Liver (tissue), 9 donors: Measurements from ENCODE around the gene HIP1. TPM values are rescaled to one million over a fixed set of nuclear protein-coding genes. Genes with fewer than 3 reads are reported as not detected.
A peak's percentile ranks its signal among the peaks of the same experiment; 100 is the strongest.
"Not testable (repeated sequence)": the region's sequence is repeated elsewhere in the genome, so short reads cannot be mapped to it uniquely, and the experiment has no call there.

Source experiments
- DNase-seq: peaks from one replicate; pipeline ENCODE4 v3.0.0-alpha.2; 2017; ENCODE audit warnings: low spot score
- H3K27ac ChIP-seq, 2 donors: one replicate each; pipeline ENCODE4 v1.7.0; 2013; ENCODE audit warnings: inconsistent platforms in 2 of 2, low read length in 2 of 2, control low read depth in 1 of 2, low read depth in 1 of 2, mild to moderate bottlenecking in 1 of 2
- H3K27me3 ChIP-seq, 4 donors: one replicate each; pipeline versions ENCODE4 v1.6.1 to v1.7.0; 2013; ENCODE audit warnings: low read length in 3 of 4, inconsistent platforms in 1 of 4, mild to moderate bottlenecking in 1 of 4, moderate library complexity in 1 of 4; ENCODE audit not compliant: control insufficient read depth in 4 of 4, insufficient read depth in 4 of 4
- H3K36me3 ChIP-seq, 4 donors: one replicate each; pipeline versions ENCODE4 v1.6.1 to v1.7.0; 2013; ENCODE audit warnings: low read length in 3 of 4, mild to moderate bottlenecking in 3 of 4, low read depth in 1 of 4, moderate library complexity in 1 of 4; ENCODE audit not compliant: control insufficient read depth in 4 of 4, insufficient read depth in 3 of 4
- H3K4me1 ChIP-seq, 4 donors: one replicate each; pipeline versions ENCODE4 v1.6.1 to v1.7.0; 2013; ENCODE audit warnings: low read length in 3 of 4, mild to moderate bottlenecking in 3 of 4, moderate library complexity in 1 of 4; ENCODE audit not compliant: control insufficient read depth in 4 of 4, insufficient read depth in 4 of 4
- H3K4me3 ChIP-seq, 3 donors: one replicate each; pipeline versions ENCODE4 v1.6.1 to v1.7.0; 2013; ENCODE audit warnings: low read length in 3 of 3, control low read depth in 1 of 3, low read depth in 1 of 3, mild to moderate bottlenecking in 1 of 3
- H3K9ac ChIP-seq, 2 donors: one replicate each; pipeline ENCODE4 v1.7.0; 2013; ENCODE audit warnings: low read length in 2 of 2, mild to moderate bottlenecking in 2 of 2, moderate library complexity in 2 of 2, control low read depth in 1 of 2, low read depth in 1 of 2
- H3K9me3 ChIP-seq, 4 donors: one replicate each; pipeline versions ENCODE4 v1.6.1 to v1.7.0; 2013; ENCODE audit warnings: low read length in 3 of 4; ENCODE audit not compliant: control insufficient read depth in 4 of 4
- GABPA ChIP-seq, 2 donors: IDR thresholded peaks in 1 of 2; conservative IDR thresholded peaks in 1 of 2; 2 replicates each; pipeline ENCODE4 v1.6.1; 2016; ENCODE audit warnings: antibody characterized with exemption in 2 of 2, mild to moderate bottlenecking in 1 of 2, moderate library complexity in 1 of 2
- HNF4A ChIP-seq, 2 donors: conservative IDR thresholded peaks; 2 replicates each; pipeline ENCODE4 v1.6.1; 2016; ENCODE audit warnings: antibody characterized with exemption in 2 of 2, mild to moderate bottlenecking in 2 of 2
- HNF4G ChIP-seq: IDR thresholded peaks from 2 replicates; pipeline ENCODE4 v1.6.1; 2016; ENCODE audit warnings: antibody characterized with exemption
- RAD21 ChIP-seq, 2 donors: IDR thresholded peaks; 2 replicates each; pipeline ENCODE4 v1.6.1; 2016; ENCODE audit warnings: antibody characterized with exemption in 2 of 2, mild to moderate bottlenecking in 2 of 2
- RXRA ChIP-seq, 2 donors: IDR thresholded peaks; 2 replicates each; pipeline ENCODE4 v1.6.1; 2017 to 2018; ENCODE audit warnings: antibody characterized with exemption in 2 of 2, mild to moderate bottlenecking in 1 of 2
- SP1 ChIP-seq: IDR thresholded peaks from 2 replicates; pipeline ENCODE4 v1.6.1; 2018; ENCODE audit warnings: antibody characterized with exemption, mild to moderate bottlenecking
- TAF1 ChIP-seq: conservative IDR thresholded peaks from 2 replicates; pipeline ENCODE4 v1.6.1; 2016; ENCODE audit warnings: antibody characterized with exemption, mild to moderate bottlenecking
- YY1 ChIP-seq: IDR thresholded peaks from 2 replicates; pipeline ENCODE4 v1.6.1; 2016; ENCODE audit warnings: antibody characterized with exemption, mild to moderate bottlenecking
- WGBS: extraction: QIAGEN DNeasy Blood & Tissue Kit; methylation state at CpG from one replicate; pipeline ENCODE4 v1.1.7; 2013; 5-methylcytosine and 5-hydroxymethylcytosine counted together
- polyA plus RNA-seq, 2 donors: library from polyadenylated mRNA; stranded (reverse) in 1 of 2; unstranded in 1 of 2; fragments of 200-250 nt in 1 of 2; fragments of >200 nt in 1 of 2; fragmentation: Nextera tagmentation in 1 of 2; extraction: Ambion mirVana in 1 of 2; gene quantifications; one replicate each; pipeline versions ENCODE4 v1.2.1 to v1.2.3, GENCODE V29; 2013 to 2015
- total RNA-seq, 2 donors: library from RNA; depleted of rRNA; stranded (reverse); fragments of >200 nt; gene quantifications; one replicate each; pipeline ENCODE4 v1.2.3, GENCODE V29; 2014
- TF ChIP-seq, protein P1 (sequence below): IDR thresholded peaks from 2 replicates; pipeline ENCODE4 v1.6.1; 2016; ENCODE audit warnings: antibody characterized with exemption
- TF ChIP-seq, protein P2 (sequence below): IDR thresholded peaks from 2 replicates; pipeline ENCODE4 v1.6.1; 2016; ENCODE audit warnings: antibody characterized with exemption, mild to moderate bottlenecking
- TF ChIP-seq, protein P3 (sequence below): fragments of 150-350 bp; IDR thresholded peaks from 2 replicates; pipeline ENCODE4 v1.5.1; 2017; ENCODE audit warnings: improper control_type of control experiment, low read depth, low read length; ENCODE audit not compliant: missing input control
- TF ChIP-seq, protein P4 (sequence below): IDR thresholded peaks from 2 replicates; pipeline ENCODE4 v1.6.1; 2016; ENCODE audit warnings: antibody characterized with exemption
- donor health status: healthy.
- donor health status: healthy.
- donor health status: healthy.
- donor health status: healthy.
- donor health status: healthy.

HIP1 gene
- total and polyA plus RNA-seq, 4 donors: 3.8 to 13.6 (median 7.8) TPM

DNA sequence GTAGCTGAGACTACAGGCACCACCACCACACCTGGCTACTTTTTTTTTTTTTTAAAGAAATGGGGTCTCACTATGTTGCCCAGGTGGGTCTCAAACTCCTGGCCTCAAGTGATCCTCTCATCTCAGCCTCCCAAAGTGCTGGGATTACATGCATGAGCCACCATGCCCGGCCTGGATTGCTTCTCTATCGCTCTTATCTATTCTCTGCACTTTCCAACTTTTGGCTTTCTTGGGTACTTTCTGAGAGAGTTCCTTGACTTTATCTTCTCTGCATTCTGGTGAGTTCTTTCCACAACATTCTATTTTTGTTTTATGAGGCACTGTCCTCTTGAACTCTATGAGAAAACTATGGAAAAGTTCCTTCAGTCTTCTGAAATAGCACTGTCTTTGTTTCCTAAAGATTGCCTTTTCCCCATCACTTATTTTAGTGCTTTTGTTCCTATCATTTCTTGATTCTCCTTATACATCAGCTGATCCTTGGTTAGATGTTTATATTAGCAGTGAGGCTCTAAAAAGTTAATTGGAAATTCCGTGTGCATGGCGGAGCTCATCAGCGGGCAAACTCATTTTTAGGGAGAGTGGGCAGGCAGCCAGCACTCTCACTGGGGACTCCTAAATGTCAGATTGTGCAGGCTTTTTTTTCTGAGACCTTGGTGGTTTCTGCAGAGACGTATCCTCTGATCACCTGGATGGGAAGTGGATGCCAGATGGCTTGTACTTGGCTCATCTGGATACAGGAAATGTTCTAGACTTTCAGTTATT lies 43.9 kb downstream of the HIP1 start:
- Histone ChIP-seq H3K9me3 (no peaks in the 10 kb centered on the region), H3K9ac (no peak overlapping the region), H3K4me1 (peaks cover 0 to 4% (median 0%) of the 10 kb centered on the region in 4 donors), H3K36me3 (no peaks in the 10 kb centered on the region), H3K27ac (no peak overlapping the region), H3K4me3 (no peak overlapping the region), H3K27me3 (no peaks in the 10 kb centered on the region)
- WGBS: 82% methylated on average over 6 of the region's 6 CpGs
- DNase-seq: no peak
- TF ChIP-seq, protein P1, sequence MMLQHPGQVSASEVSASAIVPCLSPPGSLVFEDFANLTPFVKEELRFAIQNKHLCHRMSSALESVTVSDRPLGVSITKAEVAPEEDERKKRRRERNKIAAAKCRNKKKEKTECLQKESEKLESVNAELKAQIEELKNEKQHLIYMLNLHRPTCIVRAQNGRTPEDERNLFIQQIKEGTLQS: no peak
- no peak for TF ChIP-seq HNF4G
- TF ChIP-seq RXRA (IDR thresholded peaks at IDR 0.05): no peak
- TF ChIP-seq SP1: no peak
- TF ChIP-seq GABPA (IDR thresholded peaks at IDR 0.05 in 1 of 2, conservative IDR thresholded peaks at IDR 0.05 in 1 of 2): no peak
- TF ChIP-seq, protein P2, sequence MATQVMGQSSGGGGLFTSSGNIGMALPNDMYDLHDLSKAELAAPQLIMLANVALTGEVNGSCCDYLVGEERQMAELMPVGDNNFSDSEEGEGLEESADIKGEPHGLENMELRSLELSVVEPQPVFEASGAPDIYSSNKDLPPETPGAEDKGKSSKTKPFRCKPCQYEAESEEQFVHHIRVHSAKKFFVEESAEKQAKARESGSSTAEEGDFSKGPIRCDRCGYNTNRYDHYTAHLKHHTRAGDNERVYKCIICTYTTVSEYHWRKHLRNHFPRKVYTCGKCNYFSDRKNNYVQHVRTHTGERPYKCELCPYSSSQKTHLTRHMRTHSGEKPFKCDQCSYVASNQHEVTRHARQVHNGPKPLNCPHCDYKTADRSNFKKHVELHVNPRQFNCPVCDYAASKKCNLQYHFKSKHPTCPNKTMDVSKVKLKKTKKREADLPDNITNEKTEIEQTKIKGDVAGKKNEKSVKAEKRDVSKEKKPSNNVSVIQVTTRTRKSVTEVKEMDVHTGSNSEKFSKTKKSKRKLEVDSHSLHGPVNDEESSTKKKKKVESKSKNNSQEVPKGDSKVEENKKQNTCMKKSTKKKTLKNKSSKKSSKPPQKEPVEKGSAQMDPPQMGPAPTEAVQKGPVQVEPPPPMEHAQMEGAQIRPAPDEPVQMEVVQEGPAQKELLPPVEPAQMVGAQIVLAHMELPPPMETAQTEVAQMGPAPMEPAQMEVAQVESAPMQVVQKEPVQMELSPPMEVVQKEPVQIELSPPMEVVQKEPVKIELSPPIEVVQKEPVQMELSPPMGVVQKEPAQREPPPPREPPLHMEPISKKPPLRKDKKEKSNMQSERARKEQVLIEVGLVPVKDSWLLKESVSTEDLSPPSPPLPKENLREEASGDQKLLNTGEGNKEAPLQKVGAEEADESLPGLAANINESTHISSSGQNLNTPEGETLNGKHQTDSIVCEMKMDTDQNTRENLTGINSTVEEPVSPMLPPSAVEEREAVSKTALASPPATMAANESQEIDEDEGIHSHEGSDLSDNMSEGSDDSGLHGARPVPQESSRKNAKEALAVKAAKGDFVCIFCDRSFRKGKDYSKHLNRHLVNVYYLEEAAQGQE: no peak
- TF ChIP-seq YY1: no peak

DNA sequence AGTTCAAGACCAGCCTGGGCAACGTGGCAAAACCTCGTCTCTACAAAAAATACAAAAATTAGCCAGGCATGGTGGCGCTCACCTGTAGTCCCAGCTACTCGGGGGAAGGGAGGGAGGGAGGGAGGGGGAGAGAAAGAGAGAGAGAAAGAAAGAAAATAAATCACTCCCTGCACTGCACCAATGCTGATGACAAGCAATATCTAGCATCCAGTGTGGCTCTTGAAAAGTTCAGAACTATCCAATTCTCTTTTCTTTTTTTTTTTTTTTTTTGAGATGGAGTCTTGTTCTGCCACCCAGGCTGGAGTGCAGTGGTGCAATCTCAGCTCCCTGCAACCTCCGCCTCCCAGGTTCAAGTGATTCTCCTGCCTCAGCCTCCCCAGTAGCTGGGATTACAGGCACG lies 45.1 kb downstream of the HIP1 start:
- not testable (repeated sequence) for H3K9me3 ChIP-seq, H3K4me1 ChIP-seq, H3K36me3 ChIP-seq, H3K4me3 ChIP-seq, H3K9ac ChIP-seq, H3K27ac ChIP-seq, DNase-seq, H3K27me3 ChIP-seq
- 95% methylated on average over 6 of the region's 6 CpGs for WGBS

DNA sequence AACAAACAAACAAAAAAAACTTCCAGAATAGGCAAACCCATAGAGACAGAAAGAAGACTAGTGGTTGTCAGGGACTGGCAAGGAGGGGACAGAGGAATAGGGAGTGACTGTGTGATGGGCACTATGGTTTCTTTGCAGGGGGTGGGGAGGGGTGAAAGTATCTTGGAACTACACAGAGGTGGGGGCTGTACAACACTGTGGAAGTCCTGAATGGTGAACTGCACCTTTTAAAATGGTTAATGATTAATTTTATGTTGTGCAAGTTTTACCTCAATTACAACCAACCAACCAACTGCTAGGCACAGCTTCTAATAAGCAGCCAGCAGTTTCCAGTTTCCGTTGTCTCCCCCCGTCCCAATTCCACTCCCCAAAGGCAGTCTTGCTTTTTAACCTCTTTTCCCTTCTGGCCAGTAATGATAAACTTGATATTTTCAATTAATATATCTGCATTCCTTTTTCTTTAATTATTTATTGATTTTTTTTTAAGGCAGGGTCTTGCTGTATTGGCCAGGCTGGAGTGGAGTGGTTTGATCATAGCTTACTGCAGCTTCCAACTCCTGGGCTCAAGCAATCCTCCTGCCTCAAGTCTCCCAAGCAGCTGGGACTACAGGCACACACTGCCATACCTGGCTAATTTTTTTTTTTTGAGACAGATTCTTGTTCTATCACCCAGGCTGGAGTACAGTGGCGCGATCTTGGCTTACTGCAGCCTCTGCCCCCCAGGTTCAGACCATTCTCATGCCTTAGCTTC lies 46.8 kb downstream of the HIP1 start:
- H3K9me3 ChIP-seq: no peaks in the 10 kb centered on the region
- H3K4me1 ChIP-seq: peaks cover 0 to 4% (median 2%) of the 10 kb centered on the region in 4 donors
- peak overlapping the region; percentile 31 to 46 for H3K27ac ChIP-seq
- H3K4me3 ChIP-seq: peak overlapping the region in 1 of 3 donors; percentile 26
- 62% methylated on average over 4 of the region's 4 CpGs for WGBS
- no peak overlapping the region for H3K9ac ChIP-seq
- no peaks in the 10 kb centered on the region for H3K36me3 ChIP-seq
- DNase-seq: no peak
- no peaks in the 10 kb centered on the region for H3K27me3 ChIP-seq
- TF ChIP-seq TAF1 (peak; percentile 49), HNF4A (conservative IDR thresholded peaks at IDR 0.05) (peak; percentile 24 to 26), RXRA (IDR thresholded peaks at IDR 0.05) (peak in 1 of 2 donors; percentile 31), RAD21 (IDR thresholded peaks at IDR 0.05) (peak in 1 of 2 donors; percentile 9), SP1 (peak; percentile 66)
- TF ChIP-seq, protein P3, sequence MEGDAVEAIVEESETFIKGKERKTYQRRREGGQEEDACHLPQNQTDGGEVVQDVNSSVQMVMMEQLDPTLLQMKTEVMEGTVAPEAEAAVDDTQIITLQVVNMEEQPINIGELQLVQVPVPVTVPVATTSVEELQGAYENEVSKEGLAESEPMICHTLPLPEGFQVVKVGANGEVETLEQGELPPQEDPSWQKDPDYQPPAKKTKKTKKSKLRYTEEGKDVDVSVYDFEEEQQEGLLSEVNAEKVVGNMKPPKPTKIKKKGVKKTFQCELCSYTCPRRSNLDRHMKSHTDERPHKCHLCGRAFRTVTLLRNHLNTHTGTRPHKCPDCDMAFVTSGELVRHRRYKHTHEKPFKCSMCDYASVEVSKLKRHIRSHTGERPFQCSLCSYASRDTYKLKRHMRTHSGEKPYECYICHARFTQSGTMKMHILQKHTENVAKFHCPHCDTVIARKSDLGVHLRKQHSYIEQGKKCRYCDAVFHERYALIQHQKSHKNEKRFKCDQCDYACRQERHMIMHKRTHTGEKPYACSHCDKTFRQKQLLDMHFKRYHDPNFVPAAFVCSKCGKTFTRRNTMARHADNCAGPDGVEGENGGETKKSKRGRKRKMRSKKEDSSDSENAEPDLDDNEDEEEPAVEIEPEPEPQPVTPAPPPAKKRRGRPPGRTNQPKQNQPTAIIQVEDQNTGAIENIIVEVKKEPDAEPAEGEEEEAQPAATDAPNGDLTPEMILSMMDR: no peak
- TF ChIP-seq, protein P4, sequence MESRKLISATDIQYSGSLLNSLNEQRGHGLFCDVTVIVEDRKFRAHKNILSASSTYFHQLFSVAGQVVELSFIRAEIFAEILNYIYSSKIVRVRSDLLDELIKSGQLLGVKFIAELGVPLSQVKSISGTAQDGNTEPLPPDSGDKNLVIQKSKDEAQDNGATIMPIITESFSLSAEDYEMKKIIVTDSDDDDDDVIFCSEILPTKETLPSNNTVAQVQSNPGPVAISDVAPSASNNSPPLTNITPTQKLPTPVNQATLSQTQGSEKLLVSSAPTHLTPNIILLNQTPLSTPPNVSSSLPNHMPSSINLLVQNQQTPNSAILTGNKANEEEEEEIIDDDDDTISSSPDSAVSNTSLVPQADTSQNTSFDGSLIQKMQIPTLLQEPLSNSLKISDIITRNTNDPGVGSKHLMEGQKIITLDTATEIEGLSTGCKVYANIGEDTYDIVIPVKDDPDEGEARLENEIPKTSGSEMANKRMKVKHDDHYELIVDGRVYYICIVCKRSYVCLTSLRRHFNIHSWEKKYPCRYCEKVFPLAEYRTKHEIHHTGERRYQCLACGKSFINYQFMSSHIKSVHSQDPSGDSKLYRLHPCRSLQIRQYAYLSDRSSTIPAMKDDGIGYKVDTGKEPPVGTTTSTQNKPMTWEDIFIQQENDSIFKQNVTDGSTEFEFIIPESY: no peak
- TF ChIP-seq, protein P2: peak; percentile 80
- TF ChIP-seq, protein P1: no peak
